ENCODE measurements around the gene GATA2.

- TF ChIP-seq CTCF (IDR thresholded peaks at IDR 0.05; ENCODE audit: control extremely low read depth in 1 of 3, insufficient read depth in 1 of 3, low read depth in 1 of 3, low read length in 3 of 3) (peak in 1 of 3 experiments; percentile 11; a peak in 1 of 4 replicates), SP2 (IDR thresholded peaks at IDR 0.05; ENCODE audit: low read length) (no peak), BACH1 (IDR thresholded peaks at IDR 0.05; ENCODE audit: low read length) (no peak), POLR2AphosphoS5 (IDR thresholded peaks at IDR 0.05; ENCODE audit: low read depth, low read length) (no peak), SIX5 (IDR thresholded peaks at IDR 0.05; ENCODE audit: low read depth, low read length) (no peak), POLR2A (IDR thresholded peaks at IDR 0.05; ENCODE audit: control extremely low read depth in 1 of 2, low read depth in 2 of 2, low read length in 2 of 2) (no peak), TEAD4 (IDR thresholded peaks at IDR 0.05; ENCODE audit: low read depth, low read length) (no peak), SP1 (IDR thresholded peaks at IDR 0.05; ENCODE audit: low read depth, low read length) (no peak), TAF1 (IDR thresholded peaks at IDR 0.05; ENCODE audit: low read depth, low read length) (no peak), NRF1 (IDR thresholded peaks at IDR 0.05; ENCODE audit: low read depth, low read length) (no peak)
These were observed 2.9 kb downstream of the GATA2 start for GRCh38 chr3:128489927-128490649.
